H9 (cell line): ENCODE results near the gene ANGPTL8. TPM values are rescaled to one million over a fixed set of nuclear protein-coding genes. Genes with fewer than 3 reads are reported as not detected.

Experiments
- DNase-seq: peaks from one replicate; pipeline ENCODE4 v3.0.0-alpha.2; 2017
- H2AFZ ChIP-seq: one replicate; pipeline ENCODE4 v1.6.1; 2013; ENCODE audit warnings: mild to moderate bottlenecking, low read length, control low read depth, moderate library complexity
- H2AK5ac ChIP-seq: 2 replicates; pipeline ENCODE4 v1.6.1; 2013; ENCODE audit warnings: low read length, control low read depth, mixed read lengths; ENCODE audit not compliant: insufficient read length
- H2BK120ac ChIP-seq: one replicate; pipeline ENCODE4 v1.6.1; 2013; ENCODE audit warnings: low read depth, mild to moderate bottlenecking, low read length, control low read depth, inconsistent platforms; ENCODE audit not compliant: poor library complexity, severe bottlenecking
- H2BK12ac ChIP-seq: 2 replicates; pipeline ENCODE4 v1.6.1; 2013; ENCODE audit warnings: low read length, control low read depth, mixed read lengths, low read depth; ENCODE audit not compliant: insufficient read length
- H2BK15ac ChIP-seq: 2 replicates; pipeline ENCODE4 v1.6.1; 2013; ENCODE audit warnings: low read depth, low read length, control low read depth
- H2BK20ac ChIP-seq: one replicate; pipeline ENCODE4 v1.6.1; 2013; ENCODE audit warnings: low read depth, mild to moderate bottlenecking, low read length, control low read depth, inconsistent platforms; ENCODE audit not compliant: poor library complexity, severe bottlenecking
- H2BK5ac ChIP-seq: 2 replicates; pipeline ENCODE4 v1.6.1; 2013; ENCODE audit warnings: low read length, control low read depth, mixed read lengths; ENCODE audit not compliant: insufficient read length
- H3K14ac ChIP-seq: 2 replicates; pipeline ENCODE4 v1.6.1; 2013; ENCODE audit warnings: low read length, control low read depth; ENCODE audit not compliant: insufficient read depth
- H3K18ac ChIP-seq: 2 replicates; pipeline ENCODE4 v1.6.1; 2013; ENCODE audit warnings: low read depth, mild to moderate bottlenecking, mixed read lengths, low read length, control low read depth; ENCODE audit not compliant: insufficient read length
- H3K23ac ChIP-seq: 2 replicates; pipeline ENCODE4 v1.6.1; 2013; ENCODE audit warnings: low read length, control low read depth, mixed read lengths, low read depth; ENCODE audit not compliant: insufficient read length
- H3K23me2 ChIP-seq: 2 replicates; pipeline ENCODE4 v1.6.1; 2013; ENCODE audit warnings: low read depth, mild to moderate bottlenecking, mixed read lengths, low read length, control low read depth; ENCODE audit not compliant: insufficient read length, poor library complexity, severe bottlenecking
- H3K27ac ChIP-seq: 2 replicates; pipeline ENCODE4 v1.5.1; 2013; ENCODE audit warnings: low read length, control low read depth, mixed read lengths, low read depth; ENCODE audit not compliant: insufficient read length
- H3K27me3 ChIP-seq: 2 replicates; pipeline ENCODE4 v1.6.1; 2013; ENCODE audit warnings: low read length, control low read depth, inconsistent platforms; ENCODE audit not compliant: insufficient read depth
- H3K4ac ChIP-seq: 2 replicates; pipeline ENCODE4 v1.6.1; 2013; ENCODE audit warnings: low read depth, mild to moderate bottlenecking, control low read depth, inconsistent platforms, low read length, moderate library complexity
- H3K4me1 ChIP-seq: 2 replicates; pipeline ENCODE4 v1.6.1; 2013; ENCODE audit warnings: low read length, control low read depth, inconsistent platforms; ENCODE audit not compliant: insufficient read depth
- H3K4me2 ChIP-seq: 2 replicates; pipeline ENCODE4 v1.6.1; 2013; ENCODE audit warnings: low read length, control low read depth, mixed read lengths; ENCODE audit not compliant: insufficient read length, insufficient read depth
- H3K56ac ChIP-seq: 2 replicates; pipeline ENCODE4 v1.6.1; 2013; ENCODE audit warnings: low read depth, mild to moderate bottlenecking, mixed read lengths, low read length, control low read depth; ENCODE audit not compliant: insufficient read length
- H3K79me1 ChIP-seq: 2 replicates; pipeline ENCODE4 v1.6.1; 2013; ENCODE audit warnings: low read depth, mild to moderate bottlenecking, moderate library complexity, low read length, control low read depth, inconsistent platforms; ENCODE audit not compliant: insufficient read depth, poor library complexity, severe bottlenecking
- H3K79me2 ChIP-seq: 2 replicates; pipeline ENCODE4 v1.6.1; 2013; ENCODE audit warnings: low read length, control low read depth, inconsistent platforms; ENCODE audit not compliant: insufficient read depth
- H3K9ac ChIP-seq: 2 replicates; pipeline ENCODE4 v1.6.1; 2013; ENCODE audit warnings: low read length, control low read depth, mixed read lengths; ENCODE audit not compliant: insufficient read length; ENCODE audit errors: extremely low read depth
- H3K9me3 ChIP-seq: one replicate; pipeline ENCODE4 v1.6.1; 2013; ENCODE audit warnings: low read depth, low read length, inconsistent platforms; ENCODE audit not compliant: control insufficient read depth
- H3T11ph ChIP-seq: one replicate; pipeline ENCODE4 v1.6.1; 2013; ENCODE audit warnings: mild to moderate bottlenecking, low read length, control low read depth, inconsistent platforms
- H4K20me1 ChIP-seq: one replicate; pipeline ENCODE4 v1.6.1; 2013; ENCODE audit not compliant: control insufficient read depth, insufficient read length, insufficient read depth
- H4K5ac ChIP-seq: 2 replicates; pipeline ENCODE4 v1.6.1; 2013; ENCODE audit warnings: low read depth, mild to moderate bottlenecking, mixed read lengths, low read length, control low read depth; ENCODE audit not compliant: insufficient read length
- H4K8ac ChIP-seq: replicated peaks from 2 replicates; pipeline ENCODE4 v1.6.1; 2013; ENCODE audit warnings: low read length, control low read depth, mixed read lengths, low read depth; ENCODE audit not compliant: insufficient read length
- H4K91ac ChIP-seq: 2 replicates; pipeline ENCODE4 v1.6.1; 2013; ENCODE audit warnings: low read depth, mild to moderate bottlenecking, moderate library complexity, mixed read lengths, low read length, control low read depth; ENCODE audit not compliant: insufficient read length
- H3K27ac Mint-ChIP-seq, 3 experiments: 2 replicates in 2 of 3; 3 replicates in 1 of 3; pipeline ENCODE4 v1.8.0; 2020 to 2021; ENCODE audit warnings: mixed read lengths in 3 of 3, mild to moderate bottlenecking in 1 of 3, moderate library complexity in 1 of 3
- H3K27me3 Mint-ChIP-seq: 2 replicates; pipeline ENCODE4 v1.8.0; 2021; ENCODE audit warnings: low read depth, mild to moderate bottlenecking, moderate library complexity, mixed read lengths
- H3K36me3 Mint-ChIP-seq, 3 experiments: 2 replicates in 2 of 3; 3 replicates in 1 of 3; pipeline ENCODE4 v1.8.0; 2020 to 2021; ENCODE audit warnings: low read depth in 3 of 3, mixed read lengths in 3 of 3; ENCODE audit not compliant: insufficient read depth in 1 of 3
- H3K4me1 Mint-ChIP-seq, 2 experiments: 2 replicates each; pipeline ENCODE4 v1.8.0; 2020; ENCODE audit warnings: mixed read lengths in 2 of 2
- H3K4me3 Mint-ChIP-seq, 2 experiments: 2 replicates in 1 of 2; 3 replicates in 1 of 2; pipeline ENCODE4 v1.8.0; 2020 to 2021; ENCODE audit warnings: mild to moderate bottlenecking in 2 of 2, mixed read lengths in 2 of 2, moderate library complexity in 1 of 2
- H3K9me3 Mint-ChIP-seq, 2 experiments: 2 replicates in 1 of 2; 3 replicates in 1 of 2; pipeline ENCODE4 v1.8.0; 2020; ENCODE audit warnings: mild to moderate bottlenecking in 2 of 2, mixed read lengths in 2 of 2, moderate library complexity in 1 of 2
- WGBS: extraction: QIAGEN DNeasy Blood & Tissue Kit; methylation state at CpG from one replicate; pipeline ENCODE4 v1.1.7; 2013; ENCODE audit warnings: missing lambda C conversion rate, low lambda C conversion rate, mixed read lengths; ENCODE audit not compliant: insufficient read length; ENCODE audit errors: extremely low coverage; 5-methylcytosine and 5-hydroxymethylcytosine counted together
- total RNA-seq: library from RNA; stranded (reverse); gene quantifications from 2 replicates; pipeline ENCODE4 v1.2.1, GENCODE V29; 2021
- TF ChIP-seq, protein P1 (sequence below): fragments of 200-600 bp; sonication (generic); conservative IDR thresholded peaks from 3 replicates; pipeline ENCODE4 v1.8.0; 2021; ENCODE audit warnings: antibody characterized with exemption, mild to moderate bottlenecking

The ANGPTL8 gene
- total RNA-seq, 1 experiment from 2014 or later = not detected

GRCh38 chr19:11237321-11237720 lies 2.1 kb upstream of the ANGPTL8 start:
- Mint-ChIP-seq H3K36me3 (peaks cover 13 to 53% (median 42%) of the 10 kb centered on the region in 3 experiments), H3K4me3 (no peak overlapping the region), H3K27ac (peak overlapping the region in 2 of 3 experiments; percentile 18 to 71; a peak in 4 of 7 replicates)

More at GRCh38 chr19:11237321-11237720, 2.1 kb upstream of the ANGPTL8 start:
- Histone ChIP-seq H3K27me3 (no peaks in the 10 kb centered on the region), H3K56ac (no peak overlapping the region), H3K4me1 (no peaks in the 10 kb centered on the region), H2BK15ac (no peak overlapping the region), H2AFZ (no peak overlapping the region), H3K9me3 (no peaks in the 10 kb centered on the region), H3T11ph (no peak overlapping the region), H3K14ac (no peak overlapping the region), H3K18ac (no peak overlapping the region), H3K4me2 (no peak overlapping the region), H2AK5ac (no peak overlapping the region), H3K79me1 (no peaks in the 10 kb centered on the region), H3K9ac (no peak overlapping the region), H3K79me2 (no peaks in the 10 kb centered on the region), H3K4ac (no peak overlapping the region), H2BK5ac (no peak overlapping the region), H4K91ac (no peak overlapping the region), H3K27ac (no peak overlapping the region), H2BK12ac (no peak overlapping the region), H2BK120ac (no peak overlapping the region), H2BK20ac (no peak overlapping the region), H4K5ac (no peak overlapping the region), H3K23ac (no peak overlapping the region), H3K23me2 (no peaks in the 10 kb centered on the region), H4K20me1 (no peaks in the 10 kb centered on the region), H4K8ac (no peak overlapping the region)
- DNase-seq = no peak
- Mint-ChIP-seq H3K9me3 (no peaks in the 10 kb centered on the region), H3K4me1 (peaks cover 5 to 8% of the 10 kb centered on the region in 2 experiments), H3K27me3 (no peaks in the 10 kb centered on the region)
- WGBS = no CpG with 5 or more reads among the region's 15 CpGs
- TF ChIP-seq, protein P1, sequence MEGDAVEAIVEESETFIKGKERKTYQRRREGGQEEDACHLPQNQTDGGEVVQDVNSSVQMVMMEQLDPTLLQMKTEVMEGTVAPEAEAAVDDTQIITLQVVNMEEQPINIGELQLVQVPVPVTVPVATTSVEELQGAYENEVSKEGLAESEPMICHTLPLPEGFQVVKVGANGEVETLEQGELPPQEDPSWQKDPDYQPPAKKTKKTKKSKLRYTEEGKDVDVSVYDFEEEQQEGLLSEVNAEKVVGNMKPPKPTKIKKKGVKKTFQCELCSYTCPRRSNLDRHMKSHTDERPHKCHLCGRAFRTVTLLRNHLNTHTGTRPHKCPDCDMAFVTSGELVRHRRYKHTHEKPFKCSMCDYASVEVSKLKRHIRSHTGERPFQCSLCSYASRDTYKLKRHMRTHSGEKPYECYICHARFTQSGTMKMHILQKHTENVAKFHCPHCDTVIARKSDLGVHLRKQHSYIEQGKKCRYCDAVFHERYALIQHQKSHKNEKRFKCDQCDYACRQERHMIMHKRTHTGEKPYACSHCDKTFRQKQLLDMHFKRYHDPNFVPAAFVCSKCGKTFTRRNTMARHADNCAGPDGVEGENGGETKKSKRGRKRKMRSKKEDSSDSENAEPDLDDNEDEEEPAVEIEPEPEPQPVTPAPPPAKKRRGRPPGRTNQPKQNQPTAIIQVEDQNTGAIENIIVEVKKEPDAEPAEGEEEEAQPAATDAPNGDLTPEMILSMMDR = no peak
